Measurements from ENCODE around the gene FER.

GRCh38 chr5:108997720-108998119 is 250.0 kb downstream of the FER start:
- TF ChIP-seq CTCF (IDR thresholded peaks at IDR 0.05) (no peak), POLR2A (IDR thresholded peaks at IDR 0.05) (no peak)
